ENCODE data around the gene ZNF579. TPM values are rescaled to one million over a fixed set of nuclear protein-coding genes. Genes with fewer than 3 reads are reported as not detected.
"Not testable (repeated sequence)": the region's sequence is repeated elsewhere in the genome, so short reads cannot be mapped to it uniquely, and the experiment has no call there.

ZNF579 gene
- total RNA-seq, 1 donor from 2014 or later = 29.1 TPM

GRCh38 chr19:55584871-55585270 lies 4.2 kb upstream of the ZNF579 start:
- TF ChIP-seq CTCF (conservative IDR thresholded peaks at IDR 0.05) = no peak
- no peak overlapping the region for H3K27ac Mint-ChIP-seq (ENCODE audit: unreplicated experiment)

GRCh38 chr19:55583897-55584296 lies 3.2 kb upstream of the ZNF579 start:
- Mint-ChIP-seq H3K4me1 (peaks cover 46% of the 10 kb centered on the region), H3K4me3 (peak overlapping the region; percentile 47)
- not testable (repeated sequence) for H3K9me3 Mint-ChIP-seq; H3K36me3 Mint-ChIP-seq (ENCODE audit: low read depth); H3K27ac Mint-ChIP-seq (ENCODE audit: unreplicated experiment); DNase-seq (ENCODE audit: low read depth, low spot score); H3K27me3 Mint-ChIP-seq (ENCODE audit: low read depth)

More at GRCh38 chr19:55584871-55585270, 4.2 kb upstream of the ZNF579 start:
- Mint-ChIP-seq H3K9me3 (no peaks in the 10 kb centered on the region), H3K36me3 (ENCODE audit: low read depth) (peaks cover 2% of the 10 kb centered on the region), H3K4me3 (peak overlapping the region; percentile 96), H3K27me3 (ENCODE audit: low read depth) (no peaks in the 10 kb centered on the region), H3K4me1 (peaks cover 43% of the 10 kb centered on the region)
- DNase-seq (ENCODE audit: low read depth, low spot score) = no peak

- Mint-ChIP-seq H3K4me1 (peaks cover 42% of the 10 kb centered on the region), H3K4me3 (peak overlapping the region; percentile 93)
- not testable (repeated sequence) for H3K27me3 Mint-ChIP-seq (ENCODE audit: low read depth); DNase-seq (ENCODE audit: low read depth, low spot score); H3K27ac Mint-ChIP-seq (ENCODE audit: unreplicated experiment); H3K9me3 Mint-ChIP-seq; H3K36me3 Mint-ChIP-seq (ENCODE audit: low read depth)
These were observed 1.6 kb upstream of the ZNF579 start for GRCh38 chr19:55582284-55582683.

- H3K27me3 Mint-ChIP-seq (ENCODE audit: low read depth) = no peaks in the 10 kb centered on the region
- TF ChIP-seq CTCF (conservative IDR thresholded peaks at IDR 0.05) = no peak
- H3K4me1 Mint-ChIP-seq = peaks cover 40% of the 10 kb centered on the region
- DNase-seq (ENCODE audit: low read depth, low spot score) = no peak
- H3K27ac Mint-ChIP-seq (ENCODE audit: unreplicated experiment) = no peak overlapping the region
- H3K36me3 Mint-ChIP-seq (ENCODE audit: low read depth) = peaks cover 11% of the 10 kb centered on the region
- H3K9me3 Mint-ChIP-seq = no peaks in the 10 kb centered on the region
- H3K4me3 Mint-ChIP-seq = peak overlapping the region; percentile 93
These were observed 1.2 kb upstream of the ZNF579 start for GRCh38 chr19:55581823-55582223.

- Mint-ChIP-seq H3K27ac (ENCODE audit: unreplicated experiment) (no peak overlapping the region), H3K36me3 (ENCODE audit: low read depth) (peaks cover 13% of the 10 kb centered on the region), H3K4me1 (peaks cover 36% of the 10 kb centered on the region), H3K27me3 (ENCODE audit: low read depth) (no peaks in the 10 kb centered on the region), H3K9me3 (no peaks in the 10 kb centered on the region), H3K4me3 (peak overlapping the region; percentile 93)
- TF ChIP-seq CTCF (conservative IDR thresholded peaks at IDR 0.05) = no peak
- no peak for DNase-seq (ENCODE audit: low read depth, low spot score)
These were observed 636 bp upstream of the ZNF579 start for GRCh38 chr19:55581145-55581822.

- TF ChIP-seq CTCF (conservative IDR thresholded peaks at IDR 0.05) = no peak
- no peak for DNase-seq (ENCODE audit: low read depth, low spot score)
- H3K4me1 Mint-ChIP-seq = peaks cover 24% of the 10 kb centered on the region
- H3K4me3 Mint-ChIP-seq = peak overlapping the region; percentile 93
- H3K36me3 Mint-ChIP-seq (ENCODE audit: low read depth) = peaks cover 17% of the 10 kb centered on the region
- peak overlapping the region; percentile 85 for H3K27ac Mint-ChIP-seq (ENCODE audit: unreplicated experiment)
- H3K27me3 Mint-ChIP-seq (ENCODE audit: low read depth) = no peaks in the 10 kb centered on the region
- no peaks in the 10 kb centered on the region for H3K9me3 Mint-ChIP-seq
These were observed 654 bp downstream of the ZNF579 start for GRCh38 chr19:55579766-55580621.

Measured in neural crest cell (in vitro differentiated cells).